GM10248 (cell line): ENCODE results near the gene ZBTB47.

ENCODE experiments used
- CTCF ChIA-PET: fragments of 300-600 bp; sonication (Branson Sonifier 250); formaldehyde crosslinking; extraction: SDS; loops from one replicate; lab custom pipeline; 2021; ENCODE audit warnings: antibody characterized with exemption; lab: Yijun Ruan, JAX
- POLR2A ChIA-PET: fragments of 350-650 bp; sonication (Branson Sonifier 250); formaldehyde crosslinking; extraction: SDS; loops from one replicate; lab custom pipeline; 2020; ENCODE audit warnings: antibody characterized with exemption; lab: Yijun Ruan, JAX
- DNase-seq: peaks from one replicate; pipeline ENCODE4 v3.0.0; 2012; ENCODE audit errors: extremely low spot score
- CTCF ChIP-seq: IDR thresholded peaks from 2 replicates; pipeline ENCODE4 v1.5.1; 2012; ENCODE audit warnings: mild to moderate bottlenecking, low read depth; ENCODE audit errors: extremely low read depth, missing control alignments, control extremely low read depth

Gene ZBTB47

GRCh38 chr3:42678447-42678846 lies 24.9 kb downstream of the ZBTB47 start:
- no peak for DNase-seq
- ChIA-PET POLR2A (no interaction called here), CTCF (interaction anchor here (1.2 kb wide), 1 partner anchor 34 kb away, joined by 3 read pairs; no protein-coding TSS in a partner anchor)
- TF ChIP-seq CTCF: no peak

- no peak for TF ChIP-seq CTCF
- CTCF ChIA-PET: no interaction called here
- DNase-seq: no peak
- POLR2A ChIA-PET: no interaction called here
These were observed 26.8 kb downstream of the ZBTB47 start for GRCh38 chr3:42680271-42680670.

GRCh38 chr3:42680806-42681205 lies 27.3 kb downstream of the ZBTB47 start:
- POLR2A ChIA-PET: no interaction called here

GRCh38 chr3:42681361-42682038 lies 28.0 kb downstream of the ZBTB47 start:
- no peak for DNase-seq
- CTCF ChIA-PET: no interaction called here
- TF ChIP-seq CTCF: no peak
- POLR2A ChIA-PET: no interaction called here

More at GRCh38 chr3:42680806-42681205, 27.3 kb downstream of the ZBTB47 start:
- no peak for TF ChIP-seq CTCF
- CTCF ChIA-PET: no interaction called here
- no peak for DNase-seq

- TF ChIP-seq CTCF: no peak
- ChIA-PET CTCF (interaction anchor here (1.2 to 1.9 kb wide), 2 partner anchors 11 to 149 kb away, joined by 3 to 7 read pairs; no protein-coding TSS in a partner anchor), POLR2A (no interaction called here)
- DNase-seq: no peak
These were observed 29.0 kb downstream of the ZBTB47 start for GRCh38 chr3:42682301-42683070.

- ChIA-PET CTCF (interaction anchor here (1.9 kb wide), 1 partner anchor 9 kb away, joined by 7 read pairs; no protein-coding TSS in a partner anchor), POLR2A (interaction anchor here (0.7 kb wide), 1 partner anchor 736 kb away, joined by 6 read pairs; no protein-coding TSS in a partner anchor)
- TF ChIP-seq CTCF: no peak
- DNase-seq: no peak
These were observed 30.5 kb downstream of the ZBTB47 start for GRCh38 chr3:42683875-42684598.
